ENCODE measurements around the gene C19orf85. TPM values are rescaled to one million over a fixed set of nuclear protein-coding genes. Genes with fewer than 3 reads are reported as not detected.

Gene C19orf85
- total RNA-seq, 1 donor from 2014 or later: not detected

GRCh38 chr19:55446060-55446459 lies 18.5 kb downstream of the C19orf85 start:
- H3K36me3 ChIP-seq: no peaks in the 10 kb centered on the region
- no peak for TF ChIP-seq POLR2A (IDR thresholded peaks at IDR 0.05)
- peak in 1 of 2 donors; percentile 53 for TF ChIP-seq POLR2AphosphoS5 (IDR thresholded peaks at IDR 0.05; ENCODE audit: insufficient read depth in 1 of 2, low read depth in 1 of 2)
- TF ChIP-seq CTCF (IDR thresholded peaks at IDR 0.05): no peak
- H3K9me3 ChIP-seq: no peaks in the 10 kb centered on the region
- peaks cover 18% of the 10 kb centered on the region for H3K4me1 ChIP-seq
- DNase-seq (ENCODE audit: extremely low spot score in 2 of 2): no peak
- intact Hi-C loops (cut with DNase I): no loop called here
- no peak overlapping the region for H3K4me3 ChIP-seq
- H3K27me3 ChIP-seq: peaks cover 10% of the 10 kb centered on the region
- no peak overlapping the region for H3K27ac ChIP-seq

- no peaks in the 10 kb centered on the region for H3K36me3 ChIP-seq
- TF ChIP-seq CTCF (IDR thresholded peaks at IDR 0.05) (no peak), POLR2AphosphoS5 (IDR thresholded peaks at IDR 0.05; ENCODE audit: insufficient read depth in 1 of 2, low read depth in 1 of 2) (no peak), POLR2A (IDR thresholded peaks at IDR 0.05) (no peak)
These were observed 19.9 kb downstream of the C19orf85 start for GRCh38 chr19:55444646-55445045.

GRCh38 chr19:55443824-55444480 lies 20.6 kb downstream of the C19orf85 start:
- intact Hi-C loops (cut with DNase I): no loop called here
- no peak for DNase-seq (ENCODE audit: extremely low spot score in 2 of 2)
- H3K36me3 ChIP-seq: no peaks in the 10 kb centered on the region
- H3K4me3 ChIP-seq: no peak overlapping the region
- peaks cover 21% of the 10 kb centered on the region for H3K27me3 ChIP-seq
- H3K27ac ChIP-seq: no peak overlapping the region
- H3K4me1 ChIP-seq: peaks cover 28% of the 10 kb centered on the region
- TF ChIP-seq CTCF (IDR thresholded peaks at IDR 0.05) (no peak), POLR2AphosphoS5 (IDR thresholded peaks at IDR 0.05; ENCODE audit: insufficient read depth in 1 of 2, low read depth in 1 of 2) (no peak), POLR2A (IDR thresholded peaks at IDR 0.05) (no peak)
- H3K9me3 ChIP-seq: no peaks in the 10 kb centered on the region

More at GRCh38 chr19:55444646-55445045, 19.9 kb downstream of the C19orf85 start:
- H3K4me3 ChIP-seq: no peak overlapping the region
- peaks cover 16% of the 10 kb centered on the region for H3K27me3 ChIP-seq
- H3K27ac ChIP-seq: no peak overlapping the region
- no peaks in the 10 kb centered on the region for H3K9me3 ChIP-seq
- intact Hi-C loops (cut with DNase I): no loop called here
- DNase-seq (ENCODE audit: extremely low spot score in 2 of 2): no peak
- peaks cover 28% of the 10 kb centered on the region for H3K4me1 ChIP-seq

GRCh38 chr19:55443045-55443823 lies 21.3 kb downstream of the C19orf85 start, which contains the start of gene SHISA7:
SHISA7 (minus strand) TSS chr19:55443300; CDS start chr19:55442863, 437 bp downstream.
- Histone ChIP-seq H3K27me3 (peaks cover 21% of the 10 kb centered on the region), H3K36me3 (no peaks in the 10 kb centered on the region), H3K4me3 (no peak within 1 kb of the TSS), H3K4me1 (peaks cover 28% of the 10 kb centered on the region), H3K9me3 (no peaks in the 10 kb centered on the region), H3K27ac (no peak within 1 kb of the TSS)
- DNase-seq (ENCODE audit: extremely low spot score in 2 of 2): no peak
- TF ChIP-seq POLR2AphosphoS5 (IDR thresholded peaks at IDR 0.05; ENCODE audit: insufficient read depth in 1 of 2, low read depth in 1 of 2) (no peak), CTCF (IDR thresholded peaks at IDR 0.05) (no peak), POLR2A (IDR thresholded peaks at IDR 0.05) (no peak)
- intact Hi-C loops (cut with DNase I): no loop called here
